KOPT-K1 (cell line): ENCODE data around the gene HRK.

Experiments
- H3K27ac ChIP-seq: fragments of 200-600 bp; sonication (generic); 2 replicates; pipeline ENCODE4 v1.5.1; 2016; ENCODE audit warnings: antibody characterized with exemption, mild to moderate bottlenecking, low read depth, low read length; ENCODE audit not compliant: poor library complexity, severe bottlenecking
- H3K36me3 ChIP-seq: fragments of 200-600 bp; sonication (generic); 2 replicates; pipeline ENCODE4 v1.5.1; 2017; ENCODE audit warnings: antibody characterized with exemption, mild to moderate bottlenecking, low read length, moderate library complexity; ENCODE audit not compliant: insufficient read depth
- H3K9me3 ChIP-seq: fragments of 200-600 bp; sonication (generic); 2 replicates; pipeline ENCODE4 v1.5.1; 2017; ENCODE audit warnings: antibody characterized with exemption, low read length, mild to moderate bottlenecking; ENCODE audit not compliant: insufficient read depth, poor library complexity, severe bottlenecking

HRK gene

GRCh38 chr12:116885491-116885890 is 4.2 kb upstream of the HRK start:
- Histone ChIP-seq H3K27ac (no peak overlapping the region), H3K9me3 (peaks cover 5% of the 10 kb centered on the region)

DNA sequence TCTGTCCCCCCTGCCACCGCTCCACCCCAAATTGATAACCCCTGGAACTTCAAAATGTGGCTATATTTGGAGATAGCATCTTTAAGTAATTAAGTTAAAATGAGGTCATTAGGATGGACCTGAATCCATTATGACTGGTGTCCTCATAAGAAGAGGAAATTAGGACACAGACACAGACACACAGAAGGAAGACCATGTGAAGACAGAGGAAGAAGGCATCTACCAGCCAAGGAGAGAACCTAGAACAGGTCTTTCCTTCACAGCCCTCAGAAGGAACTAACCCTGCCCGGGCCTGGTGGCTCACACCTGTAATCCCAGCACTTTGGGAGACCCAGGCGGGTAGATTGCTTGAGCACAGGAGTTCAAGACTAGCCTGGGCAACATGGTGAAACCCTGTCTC is 3.6 kb upstream of the HRK start:
- no peaks in the 10 kb centered on the region for H3K36me3 ChIP-seq
- H3K27ac ChIP-seq, result no peak overlapping the region
- no peaks in the 10 kb centered on the region for H3K9me3 ChIP-seq

More at GRCh38 chr12:116885491-116885890, 4.2 kb upstream of the HRK start:
- H3K36me3 ChIP-seq, result no peaks in the 10 kb centered on the region

GRCh38 chr12:116882742-116883141 is 1.5 kb upstream of the HRK start:
- Histone ChIP-seq H3K36me3 (no peaks in the 10 kb centered on the region), H3K27ac (no peak overlapping the region), H3K9me3 (no peaks in the 10 kb centered on the region)

DNA sequence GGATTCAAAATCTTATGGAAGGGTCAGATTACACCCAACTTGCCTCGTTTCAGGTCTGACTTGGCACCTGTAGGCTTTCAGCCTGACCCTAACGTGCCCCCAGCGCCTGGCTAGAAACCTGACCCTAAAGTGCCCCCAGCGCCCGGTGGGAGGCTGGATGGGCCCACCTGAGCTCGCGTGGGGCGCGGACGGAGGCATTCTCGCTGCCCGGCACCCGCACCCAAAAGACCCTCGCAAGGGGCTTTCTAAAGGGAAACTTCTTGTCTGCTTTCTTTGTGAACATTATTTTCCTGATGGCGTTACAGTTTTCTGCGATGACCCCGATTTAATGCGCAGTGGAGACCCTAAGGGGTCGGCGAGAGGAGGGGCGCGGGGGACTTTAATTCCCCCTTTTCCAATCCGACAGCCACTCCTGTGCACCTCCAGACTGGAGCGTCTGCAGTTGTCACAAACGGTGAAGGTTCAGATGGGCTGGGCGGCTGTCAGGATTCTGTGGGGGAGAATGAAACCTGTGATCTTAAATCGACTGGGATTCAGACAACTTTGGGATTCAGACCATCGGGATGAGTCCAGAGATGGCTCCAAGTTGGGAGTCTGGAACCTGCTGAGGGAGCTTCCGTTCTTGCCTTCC is 751 bp upstream of the HRK start:
- Histone ChIP-seq H3K9me3 (no peaks in the 10 kb centered on the region), H3K27ac (no peak overlapping the region)

DNA sequence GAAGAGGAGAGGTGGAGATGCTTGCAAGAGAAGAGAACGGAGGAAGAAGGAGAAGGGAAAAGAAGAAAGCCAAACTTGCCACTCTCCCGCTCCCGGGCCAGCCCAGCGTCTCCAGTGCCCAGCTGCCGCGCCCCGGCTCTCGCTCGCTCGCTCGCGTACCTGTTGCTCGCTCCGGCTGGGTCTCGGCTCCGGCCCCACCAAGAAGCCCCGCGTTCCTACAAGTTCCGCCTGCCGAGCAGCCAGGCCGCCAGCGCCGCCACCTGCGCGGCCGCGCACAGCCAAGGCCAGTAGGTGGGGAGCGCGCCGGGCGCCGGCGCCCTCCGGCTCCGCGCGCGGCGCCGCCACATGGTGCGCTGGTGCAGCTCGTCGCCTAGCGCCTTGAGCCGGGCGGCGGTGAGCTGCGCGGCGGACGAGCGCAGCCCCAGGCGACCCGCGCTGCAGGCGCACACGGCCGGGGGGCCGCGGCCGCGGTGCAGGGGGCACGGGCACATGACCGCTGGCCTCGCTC is 370 bp downstream of the HRK start:
- Histone ChIP-seq H3K27ac (no peak overlapping the region), H3K9me3 (no peaks in the 10 kb centered on the region), H3K36me3 (no peaks in the 10 kb centered on the region)

More for the DNA sequence above, 751 bp upstream of the HRK start:
- no peaks in the 10 kb centered on the region for H3K36me3 ChIP-seq

GRCh38 chr12:116880213-116880816 is 926 bp downstream of the HRK start:
- Histone ChIP-seq H3K36me3 (no peaks in the 10 kb centered on the region), H3K9me3 (no peaks in the 10 kb centered on the region), H3K27ac (no peak overlapping the region)

GRCh38 chr12:116879509-116880212 is 1.6 kb downstream of the HRK start:
- Histone ChIP-seq H3K27ac (no peak overlapping the region), H3K36me3 (no peaks in the 10 kb centered on the region)

GRCh38 chr12:116878567-116879508 is 2.4 kb downstream of the HRK start:
- no peaks in the 10 kb centered on the region for H3K9me3 ChIP-seq
- no peak overlapping the region for H3K27ac ChIP-seq
- no peaks in the 10 kb centered on the region for H3K36me3 ChIP-seq

More at GRCh38 chr12:116879509-116880212, 1.6 kb downstream of the HRK start:
- H3K9me3 ChIP-seq, result no peaks in the 10 kb centered on the region

- no peak overlapping the region for H3K27ac ChIP-seq
- no peaks in the 10 kb centered on the region for H3K9me3 ChIP-seq
- H3K36me3 ChIP-seq, result no peaks in the 10 kb centered on the region
Measured at GRCh38 chr12:116876151-116876869, 4.9 kb downstream of the HRK start.

GRCh38 chr12:116874324-116874995 is 6.8 kb downstream of the HRK start:
- Histone ChIP-seq H3K27ac (no peak overlapping the region), H3K36me3 (no peaks in the 10 kb centered on the region), H3K9me3 (no peaks in the 10 kb centered on the region)

DNA sequence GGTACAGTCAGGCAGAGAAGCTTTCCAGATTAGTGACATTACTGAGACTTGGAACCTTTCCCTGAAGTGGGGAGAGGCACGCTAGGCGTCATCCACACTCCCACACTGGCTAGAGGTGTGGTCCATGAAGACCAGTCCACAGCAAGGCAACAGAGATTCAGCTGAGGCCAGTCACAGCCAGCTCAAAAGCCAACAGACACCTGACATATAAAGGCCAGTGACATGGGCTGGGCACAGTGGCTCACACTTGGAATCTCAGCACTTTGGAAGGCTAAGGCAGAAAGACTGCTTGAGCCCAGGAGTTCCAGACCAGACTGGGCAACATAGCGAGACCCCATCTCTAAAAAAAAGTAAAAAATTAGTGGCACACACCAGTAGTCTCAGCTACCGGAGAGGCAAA is 10.9 kb downstream of the HRK start:
- Histone ChIP-seq H3K27ac (no peak overlapping the region), H3K9me3 (no peaks in the 10 kb centered on the region), H3K36me3 (no peaks in the 10 kb centered on the region)

DNA sequence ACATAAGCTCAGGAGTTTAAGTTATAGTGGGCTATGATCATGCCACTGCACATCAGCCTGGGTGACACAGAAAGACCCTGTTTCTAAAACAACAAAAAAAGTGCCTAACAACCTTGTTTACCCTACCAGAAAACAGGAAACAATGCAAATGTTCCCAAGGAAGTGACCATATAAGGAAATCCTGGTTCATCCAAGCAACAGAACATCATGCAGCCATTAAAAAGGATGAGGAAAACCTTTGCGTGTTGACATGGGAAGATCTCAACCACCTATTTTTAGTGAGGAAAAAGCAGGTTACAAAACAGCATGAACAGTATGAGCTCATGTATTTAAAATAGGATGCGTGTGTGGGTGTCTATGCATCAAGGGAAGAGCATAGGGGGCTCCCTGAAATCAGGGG is 13.7 kb downstream of the HRK start:
- H3K27ac ChIP-seq, result no peak overlapping the region
- no peaks in the 10 kb centered on the region for H3K9me3 ChIP-seq
- no peaks in the 10 kb centered on the region for H3K36me3 ChIP-seq

DNA sequence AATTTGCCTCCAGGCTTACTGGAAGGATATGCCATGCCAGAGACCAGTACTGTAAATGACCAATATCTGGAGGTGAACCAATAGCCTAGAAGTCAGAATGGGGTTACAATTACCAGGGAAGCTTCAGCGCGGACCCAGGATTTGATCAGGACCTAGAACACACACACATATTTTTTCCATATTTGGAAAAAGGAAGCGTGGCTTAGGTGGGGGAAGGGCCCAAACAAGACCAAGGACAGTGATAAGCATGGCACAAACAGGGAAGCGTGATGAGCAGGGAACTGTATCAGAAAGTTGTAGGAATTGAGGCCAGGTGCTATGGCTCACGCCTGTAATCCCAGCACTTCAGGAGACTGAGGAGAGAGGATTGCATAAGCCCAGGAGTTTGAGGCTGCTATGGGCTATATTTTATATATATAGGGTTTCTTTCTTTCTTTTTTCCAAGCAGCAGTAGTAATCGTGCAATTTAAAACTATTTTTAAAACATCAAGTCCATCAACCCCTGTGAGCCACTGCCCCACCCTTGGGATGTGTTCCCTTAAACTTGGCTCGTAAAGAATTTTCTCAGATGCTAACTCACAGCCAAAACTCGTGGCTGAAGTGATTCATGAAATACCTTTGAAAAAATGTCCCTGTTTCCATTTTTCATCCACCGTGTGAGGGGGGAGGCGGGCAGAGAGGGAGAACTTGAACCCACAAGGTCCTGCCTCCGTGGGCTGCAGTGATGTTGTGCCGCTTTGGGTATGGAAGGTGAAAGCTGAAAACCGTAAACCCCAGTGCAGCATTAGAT is 16.7 kb downstream of the HRK start:
- H3K27ac ChIP-seq, result no peak overlapping the region
- no peaks in the 10 kb centered on the region for H3K9me3 ChIP-seq
- no peaks in the 10 kb centered on the region for H3K36me3 ChIP-seq
